GM19467 (cell line): Measurements from ENCODE around the gene TCEA2.

Experiments
- ATAC-seq: cut with Tn5 transposase; IDR thresholded peaks from one replicate; pipeline ENCODE4 v1.9.1; 2021; ENCODE audit warnings: mild to moderate bottlenecking, moderate library complexity; ENCODE audit not compliant: unreplicated experiment

TCEA2 gene

DNA sequence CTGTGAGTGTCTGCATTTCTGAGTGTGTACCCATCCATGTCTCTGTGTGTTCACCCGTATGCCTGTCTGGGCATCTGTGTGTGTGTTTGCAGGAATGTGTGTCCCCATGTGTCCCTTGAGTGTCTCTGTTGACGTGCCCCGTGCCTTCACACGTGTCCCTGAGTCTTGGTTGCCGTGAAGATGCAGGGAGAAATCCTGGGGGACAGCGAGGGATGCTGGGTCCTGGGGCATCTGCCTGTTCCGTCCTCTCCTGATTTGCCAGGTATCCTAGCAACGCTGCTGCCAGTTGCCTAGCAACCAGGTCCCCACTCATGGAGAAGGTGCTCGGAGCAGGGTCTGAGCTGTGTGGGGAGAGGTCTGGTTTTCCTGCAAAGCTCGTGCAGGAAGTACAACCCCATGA is 27.2 kb downstream of the TCEA2 start:
- no peak for ATAC-seq

DNA sequence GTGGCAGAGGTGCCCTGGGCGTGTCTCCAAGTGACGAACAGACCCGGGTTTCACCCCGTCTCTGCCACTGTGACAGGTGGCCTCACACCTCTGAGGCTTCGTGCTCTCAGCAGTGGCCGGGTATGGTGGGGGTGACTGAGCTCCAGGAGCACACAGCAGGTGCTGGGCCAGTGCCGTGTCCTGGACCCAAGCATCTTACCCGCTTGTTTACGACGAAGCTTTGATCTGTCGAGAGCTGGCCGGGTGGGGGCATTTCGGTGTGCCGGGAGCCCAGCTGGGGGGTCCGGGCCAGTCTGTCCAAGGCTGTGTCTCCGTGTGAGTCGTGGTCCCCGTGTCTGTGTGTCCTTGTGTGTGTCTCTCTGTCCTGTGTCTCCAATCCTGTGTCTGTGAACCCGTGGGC is 28.3 kb downstream of the TCEA2 start:
- ATAC-seq: no peak

- ATAC-seq: no peak
These were observed 28.8 kb downstream of the TCEA2 start for GRCh38 chr20:64091770-64092169.

GRCh38 chr20:64092258-64093012 is 29.4 kb downstream of the TCEA2 start:
- ATAC-seq: no peak

DNA sequence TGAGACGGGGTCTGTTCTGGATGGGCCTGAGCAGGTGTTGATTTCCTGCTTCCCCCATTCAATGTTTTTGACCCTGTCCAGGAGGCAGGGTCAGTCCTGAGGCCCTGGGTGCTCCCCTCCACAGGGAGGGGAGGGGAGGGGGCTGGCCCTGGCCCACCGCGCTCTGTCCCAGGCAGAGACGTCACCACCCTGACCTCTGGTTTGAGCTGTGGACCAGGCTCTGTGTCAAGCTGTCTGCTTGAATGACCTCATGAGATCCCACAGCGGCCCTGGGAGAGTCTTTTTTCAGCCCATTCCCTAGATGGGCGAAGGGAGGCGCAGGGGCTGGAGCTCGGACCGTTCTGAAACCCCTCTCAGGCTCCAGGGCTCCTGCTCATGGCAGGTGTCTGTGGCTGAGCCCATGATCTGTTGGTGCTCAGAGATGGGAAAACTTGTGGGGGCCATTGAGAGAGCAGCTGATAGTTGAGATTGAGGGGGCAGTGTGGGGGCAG is 30.1 kb downstream of the TCEA2 start:
- ATAC-seq: no peak

DNA sequence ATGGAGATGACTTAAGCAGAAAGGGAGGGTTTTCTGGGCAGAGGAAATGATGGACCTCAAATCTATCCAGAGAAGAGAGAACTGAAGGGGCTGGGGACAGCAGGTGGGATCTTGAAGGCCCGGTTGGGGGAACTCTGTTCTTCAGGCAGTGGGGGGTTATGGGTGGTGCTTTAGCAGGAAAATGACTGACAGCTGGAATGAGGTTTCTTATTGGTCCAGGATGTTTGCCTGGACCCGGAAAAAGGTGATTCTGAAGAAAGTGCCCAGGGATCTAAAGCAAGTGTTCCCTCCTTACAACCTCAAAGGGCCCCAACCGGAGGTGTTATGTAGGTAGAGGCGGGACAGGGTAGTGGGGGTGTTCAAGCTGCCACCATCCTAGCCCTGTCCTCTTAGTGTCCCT is 32.5 kb downstream of the TCEA2 start:
- ATAC-seq: no peak

- ATAC-seq: no peak
These were observed 32.9 kb downstream of the TCEA2 start for GRCh38 chr20:64095927-64096326.

DNA sequence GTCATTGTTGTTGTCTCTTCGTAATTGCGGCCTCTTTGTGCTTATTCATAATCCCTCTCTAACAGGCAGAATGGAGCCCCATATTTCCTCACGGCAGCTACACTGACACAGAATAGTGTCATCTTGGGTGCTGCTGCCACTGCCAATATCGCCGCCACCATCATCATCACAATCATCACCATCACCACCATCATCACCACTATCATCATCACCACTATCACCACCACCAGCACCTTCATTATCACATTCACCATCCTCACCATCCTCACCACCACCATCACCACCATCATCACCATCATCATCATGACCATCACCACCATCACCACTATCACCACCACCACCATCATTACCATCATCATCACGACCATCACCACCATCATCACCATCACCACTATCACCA is 33.5 kb downstream of the TCEA2 start:
- no peak for ATAC-seq

- ATAC-seq: no peak
These were observed 35.5 kb downstream of the TCEA2 start for GRCh38 chr20:64098471-64099013.

GRCh38 chr20:64099086-64099786 is 36.2 kb downstream of the TCEA2 start:
- no peak for ATAC-seq

DNA sequence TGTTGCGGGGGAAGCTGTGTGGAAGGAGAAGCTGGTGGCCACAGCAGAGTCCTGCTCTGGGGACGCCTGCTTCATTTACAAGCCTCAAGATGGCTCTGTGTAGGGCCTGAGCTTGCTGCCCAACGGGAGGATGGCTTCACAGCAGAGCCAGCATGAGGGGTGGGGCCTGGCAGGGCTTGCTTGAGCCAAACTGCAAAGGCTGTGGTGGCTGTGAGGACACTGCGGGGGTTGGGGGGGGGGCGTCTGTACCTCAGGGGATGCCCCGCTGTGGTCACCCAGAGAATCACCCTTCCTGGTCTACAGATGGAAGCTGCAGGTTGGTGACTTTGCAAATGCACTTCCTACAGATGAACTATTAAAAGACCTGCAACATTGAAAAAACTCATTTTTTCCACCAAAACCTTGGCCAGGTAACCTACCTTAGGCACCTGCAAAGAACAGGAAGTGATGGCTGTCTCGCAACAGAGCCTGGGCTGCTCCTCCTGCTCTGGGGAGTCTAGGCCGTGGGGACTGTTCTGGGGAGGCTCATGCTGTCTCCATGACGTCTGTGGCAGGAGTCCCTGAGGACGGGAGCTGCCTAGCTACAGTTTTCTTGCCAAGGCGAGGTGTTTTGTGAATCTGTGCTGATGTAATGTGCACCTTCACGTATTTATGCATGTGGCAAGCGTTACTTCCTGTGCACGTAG is 37.0 kb downstream of the TCEA2 start:
- ATAC-seq: no peak

GRCh38 chr20:64100566-64100888 is 37.5 kb downstream of the TCEA2 start:
- ATAC-seq: no peak

GRCh38 chr20:64100946-64101688 is 38.1 kb downstream of the TCEA2 start:
- no peak for ATAC-seq

- ATAC-seq: no peak
These were observed 39.0 kb downstream of the TCEA2 start for GRCh38 chr20:64101731-64102621.

GRCh38 chr20:64102647-64103354 is 39.8 kb downstream of the TCEA2 start:
- ATAC-seq: no peak

DNA sequence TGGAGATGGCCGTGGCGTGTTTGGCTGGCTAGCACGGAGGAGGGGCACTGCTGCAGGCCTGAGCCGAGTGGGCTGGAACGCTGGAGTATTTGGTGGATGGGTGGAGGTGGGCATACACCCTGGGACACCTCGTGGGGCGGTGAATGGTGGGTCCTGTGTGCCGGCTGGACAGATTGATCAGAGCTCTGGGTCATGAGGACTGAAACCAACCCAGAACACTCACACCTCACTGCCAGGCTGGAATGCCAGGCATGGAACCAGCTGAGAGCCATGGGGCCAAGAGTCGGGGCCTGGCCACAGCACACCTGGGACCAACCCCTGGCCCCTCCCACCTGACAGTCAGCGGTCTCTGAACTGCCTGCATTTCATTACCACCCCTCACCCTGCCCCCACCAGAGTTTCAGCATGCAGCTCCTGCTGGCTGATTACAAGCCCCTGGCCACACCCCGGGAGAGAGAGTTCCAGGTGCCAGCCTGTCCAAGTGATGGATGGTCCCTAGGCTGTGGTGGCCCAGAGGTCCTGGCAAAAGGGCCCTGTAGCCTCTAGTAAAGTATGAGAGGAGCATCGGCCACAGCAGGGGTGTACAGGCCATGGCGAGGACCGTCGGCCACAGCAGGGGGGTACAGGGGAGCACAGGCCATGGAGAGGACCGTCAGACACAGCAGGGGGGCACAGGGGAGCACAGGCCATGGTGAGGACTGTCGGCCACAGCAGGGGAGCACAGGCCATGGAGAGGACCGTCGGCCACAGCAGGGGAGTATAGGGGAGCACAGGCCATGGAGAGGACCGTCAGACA is 41.1 kb downstream of the TCEA2 start:
- ATAC-seq: no peak

DNA sequence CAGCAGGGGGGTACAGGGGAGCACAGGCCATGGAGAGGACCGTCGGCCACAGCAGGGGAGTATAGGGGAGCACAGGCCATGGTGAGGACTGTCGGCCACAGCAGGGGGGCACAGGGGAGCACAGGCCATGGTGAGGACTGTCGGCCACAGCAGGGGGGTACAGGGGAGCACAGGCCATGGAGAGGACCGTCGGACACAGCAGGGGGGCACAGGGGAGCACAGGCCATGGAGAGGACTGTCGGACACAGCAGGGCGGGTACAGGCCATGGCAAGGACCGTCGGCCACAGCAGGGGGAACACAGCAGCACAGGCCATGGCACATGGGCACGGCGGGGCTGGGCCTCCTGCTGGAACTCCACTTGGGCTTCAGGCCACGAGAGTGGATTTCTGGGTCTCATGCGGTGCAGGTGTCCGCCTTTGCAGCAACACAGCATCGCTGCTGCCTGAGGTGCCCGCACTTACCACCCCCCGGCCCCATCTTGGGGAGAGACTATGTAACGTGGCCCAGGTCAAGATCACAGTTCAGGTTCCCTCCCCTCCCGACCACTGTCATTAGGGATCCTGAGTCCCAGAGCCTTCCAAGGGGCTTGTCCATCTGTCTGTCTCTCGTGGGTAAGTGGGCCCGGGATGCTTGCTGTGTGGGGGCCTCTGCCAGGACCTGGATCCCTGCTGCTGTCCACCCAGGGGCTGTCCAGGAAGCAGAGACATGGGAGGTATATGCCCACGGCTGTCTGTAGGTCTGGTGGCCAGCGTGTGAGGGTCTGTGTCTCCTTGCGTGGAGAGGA is 41.9 kb downstream of the TCEA2 start:
- ATAC-seq: no peak
